Mesodermal cell (in vitro differentiated cells): ENCODE data around the gene ANXA2. TPM values are rescaled to one million over a fixed set of nuclear protein-coding genes. Genes with fewer than 3 reads are reported as not detected.

Experiments used
- H3K27ac ChIP-seq: 2 replicates; pipeline ENCODE4 v1.7.0; 2013; ENCODE audit warnings: mild to moderate bottlenecking, low read depth, low read length, moderate library complexity; ENCODE audit not compliant: severe bottlenecking
- H3K36me3 ChIP-seq: 2 replicates; pipeline ENCODE4 v1.7.1; 2013; ENCODE audit warnings: mild to moderate bottlenecking, low read length, moderate library complexity; ENCODE audit not compliant: control insufficient read depth, insufficient read depth
- H3K4me1 ChIP-seq: one replicate; pipeline ENCODE4 v1.7.1; 2013; ENCODE audit warnings: mild to moderate bottlenecking, low read length; ENCODE audit not compliant: insufficient read depth, control insufficient read depth, poor library complexity, severe bottlenecking
- H3K4me3 ChIP-seq: 2 replicates; pipeline ENCODE4 v1.7.0; 2013; ENCODE audit warnings: low read length, control low read depth, mild to moderate bottlenecking; ENCODE audit not compliant: insufficient read depth, poor library complexity, severe bottlenecking; ENCODE audit errors: extremely low read depth
- H3K9me3 ChIP-seq: 2 replicates; pipeline ENCODE4 v1.7.1; 2013; ENCODE audit warnings: mild to moderate bottlenecking, low read length, moderate library complexity; ENCODE audit not compliant: control insufficient read depth
- WGBS, 2 experiments: methylation state at CpG; one replicate each; pipeline ENCODE4 v1.1.5; 2013; ENCODE audit warnings: missing lambda C conversion rate in 2 of 2; ENCODE audit not compliant: insufficient coverage in 2 of 2; 5-methylcytosine and 5-hydroxymethylcytosine counted together
- polyA plus RNA-seq, 2 experiments: library from polyadenylated mRNA; stranded (reverse); fragments of 50-300 nt; gene quantifications; one replicate each; pipeline ENCODE4 v1.2.3, GENCODE V29; 2013

Gene ANXA2
- 1,317 TPM for polyA plus RNA-seq (2013, experiment 1 of 2)
- polyA plus RNA-seq (2013, experiment 2 of 2), result 1,257 TPM

GRCh38 chr15:60397772-60398445, at the start of gene ANXA2:
Gene ANXA2, minus strand, starts transcription at chr15:60397986. Its CDS starts 11,911 bp downstream, at chr15:60386075.
- Histone ChIP-seq H3K9me3 (no peaks in the 10 kb centered on the region), H3K36me3 (peaks cover 26% of the 10 kb centered on the region), H3K27ac (peak within 1 kb of the TSS; percentile 97), H3K4me1 (peaks cover 56% of the 10 kb centered on the region), H3K4me3 (peak within 1 kb of the TSS; percentile 91)
- WGBS, 2 experiments, result 0 to 1% methylated on average over 19 to 34 of the region's 53 CpGs

- WGBS, 2 experiments, result 85 to 94% methylated on average over 5 to 6 of the region's 6 CpGs
- no peak overlapping the region for H3K27ac ChIP-seq
- no peak overlapping the region for H3K4me3 ChIP-seq
- no peaks in the 10 kb centered on the region for H3K9me3 ChIP-seq
- no peaks in the 10 kb centered on the region for H3K4me1 ChIP-seq
- H3K36me3 ChIP-seq, result peaks cover 11% of the 10 kb centered on the region
These were observed 46.6 kb upstream of the ANXA2 start for GRCh38 chr15:60444289-60444912.

GRCh38 chr15:60442763-60443162, 45.0 kb upstream of the ANXA2 start:
- 83 to 87% methylated on average over 2 of the region's 3 CpGs for WGBS, 2 experiments

GRCh38 chr15:60442031-60442650, 44.4 kb upstream of the ANXA2 start:
- H3K4me1 ChIP-seq, result no peaks in the 10 kb centered on the region

More at GRCh38 chr15:60442763-60443162, 45.0 kb upstream of the ANXA2 start:
- Histone ChIP-seq H3K27ac (no peak overlapping the region), H3K4me3 (no peak overlapping the region), H3K9me3 (no peaks in the 10 kb centered on the region), H3K4me1 (no peaks in the 10 kb centered on the region), H3K36me3 (peaks cover 12% of the 10 kb centered on the region)

GRCh38 chr15:60441331-60441730, 43.5 kb upstream of the ANXA2 start:
- Histone ChIP-seq H3K9me3 (no peaks in the 10 kb centered on the region), H3K4me1 (no peaks in the 10 kb centered on the region)
- no CpG with 5 or more reads among the region's 1 CpG for WGBS, 2 experiments

More at GRCh38 chr15:60442031-60442650, 44.4 kb upstream of the ANXA2 start:
- Histone ChIP-seq H3K4me3 (no peak overlapping the region), H3K9me3 (no peaks in the 10 kb centered on the region), H3K36me3 (peaks cover 11% of the 10 kb centered on the region), H3K27ac (no peak overlapping the region)
- whole genome bisulfite sequencing, 2 experiments, result no CpG with 5 or more reads among the region's 2 CpGs

GRCh38 chr15:60438646-60439045, 40.9 kb upstream of the ANXA2 start:
- Histone ChIP-seq H3K4me3 (no peak overlapping the region), H3K4me1 (no peaks in the 10 kb centered on the region), H3K27ac (no peak overlapping the region), H3K9me3 (no peaks in the 10 kb centered on the region), H3K36me3 (peaks cover 19% of the 10 kb centered on the region)
- no CpG with 5 or more reads among the region's 1 CpG for WGBS, 2 experiments

More at GRCh38 chr15:60441331-60441730, 43.5 kb upstream of the ANXA2 start:
- Histone ChIP-seq H3K36me3 (peaks cover 11% of the 10 kb centered on the region), H3K27ac (no peak overlapping the region), H3K4me3 (no peak overlapping the region)

- Histone ChIP-seq H3K9me3 (no peaks in the 10 kb centered on the region), H3K27ac (no peak overlapping the region), H3K4me1 (peaks cover 5% of the 10 kb centered on the region), H3K4me3 (no peak overlapping the region), H3K36me3 (peaks cover 30% of the 10 kb centered on the region)
- WGBS, 2 experiments, result no CpG with 5 or more reads among the region's 1 CpG
These were observed 31.1 kb upstream of the ANXA2 start for GRCh38 chr15:60428935-60429334.

- peaks cover 23% of the 10 kb centered on the region for H3K36me3 ChIP-seq
- no peaks in the 10 kb centered on the region for H3K9me3 ChIP-seq
- no peak overlapping the region for H3K4me3 ChIP-seq
- no peak overlapping the region for H3K27ac ChIP-seq
- 100% methylated on average over 2 of the region's 2 CpGs; no CpG with 5 or more reads in 1 of the 2 experiments for WGBS, 2 experiments
- peaks cover 15% of the 10 kb centered on the region for H3K4me1 ChIP-seq
These were observed 29.2 kb upstream of the ANXA2 start for GRCh38 chr15:60426870-60427508.

- 100% methylated on average over 1 of the region's 2 CpGs for WGBS, 2 experiments
- H3K4me3 ChIP-seq, result no peak overlapping the region
- peaks cover 12% of the 10 kb centered on the region for H3K36me3 ChIP-seq
These were observed 27.7 kb upstream of the ANXA2 start for GRCh38 chr15:60425461-60425860.

GRCh38 chr15:60424006-60424405, 26.2 kb upstream of the ANXA2 start:
- H3K27ac ChIP-seq, result peak overlapping the region; percentile 60
- peaks cover 27% of the 10 kb centered on the region for H3K4me1 ChIP-seq
- no peak overlapping the region for H3K4me3 ChIP-seq
- WGBS, 2 experiments, result 92 to 94% methylated on average over 1 of the region's 1 CpG
- peaks cover 6% of the 10 kb centered on the region for H3K36me3 ChIP-seq
- H3K9me3 ChIP-seq, result no peaks in the 10 kb centered on the region

More at GRCh38 chr15:60425461-60425860, 27.7 kb upstream of the ANXA2 start:
- Histone ChIP-seq H3K27ac (no peak overlapping the region), H3K9me3 (no peaks in the 10 kb centered on the region), H3K4me1 (peaks cover 23% of the 10 kb centered on the region)
